NCI-H524 (cell line): ENCODE results near the gene INSYN1.
"Not testable (repeated sequence)": the region's sequence is repeated elsewhere in the genome, so short reads cannot be mapped to it uniquely, and the experiment has no call there.

Experiments
- DNase-seq, 2 experiments: peaks; one replicate each; lab custom pipeline; 2025; lab: John Stamatoyannopoulos, UW

INSYN1 gene

GRCh38 chr15:73712107-73712506 lies 41.0 kb downstream of the INSYN1 start:
- DNase-seq: no peak

GRCh38 chr15:73711526-73711925 lies 41.6 kb downstream of the INSYN1 start:
- no peak for DNase-seq

GRCh38 chr15:73710321-73710720 lies 42.8 kb downstream of the INSYN1 start:
- DNase-seq: no peak

GRCh38 chr15:73709686-73710085 lies 43.5 kb downstream of the INSYN1 start:
- no peak for DNase-seq

GRCh38 chr15:73709241-73709640 lies 43.9 kb downstream of the INSYN1 start:
- DNase-seq: no peak

GRCh38 chr15:73708691-73709090 lies 44.5 kb downstream of the INSYN1 start:
- DNase-seq: no peak

GRCh38 chr15:73704869-73705645 lies 48.1 kb downstream of the INSYN1 start:
- DNase-seq: peak; percentile 67 to 76

GRCh38 chr15:73704142-73704868 lies 48.8 kb downstream of the INSYN1 start:
- not testable (repeated sequence) for DNase-seq

- DNase-seq: not testable (repeated sequence)
These were observed 49.5 kb downstream of the INSYN1 start for GRCh38 chr15:73703601-73704000.

GRCh38 chr15:73702311-73703239 lies 50.6 kb downstream of the INSYN1 start:
- not testable (repeated sequence) for DNase-seq

GRCh38 chr15:73700041-73700842 lies 52.9 kb downstream of the INSYN1 start:
- DNase-seq: peak; percentile 70 to 77

GRCh38 chr15:73699249-73700040 lies 53.7 kb downstream of the INSYN1 start:
- peak in 1 of 2 experiments; percentile 23 for DNase-seq

- peak; percentile 85 to 94 for DNase-seq
These were observed 56.1 kb downstream of the INSYN1 start for GRCh38 chr15:73697033-73697467.

GRCh38 chr15:73696641-73697001 lies 56.5 kb downstream of the INSYN1 start:
- no peak for DNase-seq

- no peak for DNase-seq
These were observed 57.1 kb downstream of the INSYN1 start for GRCh38 chr15:73695773-73696640.

GRCh38 chr15:73694419-73694818 lies 58.7 kb downstream of the INSYN1 start:
- DNase-seq: no peak

GRCh38 chr15:73691396-73691795 lies 61.8 kb downstream of the INSYN1 start:
- DNase-seq: no peak

- DNase-seq: no peak
These were observed 64.7 kb downstream of the INSYN1 start for GRCh38 chr15:73688455-73688854.

GRCh38 chr15:73687351-73687750 lies 65.8 kb downstream of the INSYN1 start:
- DNase-seq: no peak
